Ovary (tissue), 3 donors: ENCODE results near the gene PLEKHG2.

Experiments used
- EP300 ChIP-seq: sonication (generic); formaldehyde crosslinking; IDR thresholded peaks from one replicate; pipeline ENCODE4 v1.6.1; 2017; ENCODE audit warnings: antibody characterized with exemption
- TF ChIP-seq, protein P1 (sequence below), 3 donors: fragments of 450-650 bp in 2 of 3; fragments of 200-600 bp in 1 of 3; IDR thresholded peaks; one replicate each; pipeline versions ENCODE4 v1.5.1 to v1.8.0; 2016 to 2022; ENCODE audit warnings: antibody characterized with exemption in 3 of 3, mild to moderate bottlenecking in 1 of 3
- donor health status: DM: no; HTN: no; CAD: no.

DNA sequence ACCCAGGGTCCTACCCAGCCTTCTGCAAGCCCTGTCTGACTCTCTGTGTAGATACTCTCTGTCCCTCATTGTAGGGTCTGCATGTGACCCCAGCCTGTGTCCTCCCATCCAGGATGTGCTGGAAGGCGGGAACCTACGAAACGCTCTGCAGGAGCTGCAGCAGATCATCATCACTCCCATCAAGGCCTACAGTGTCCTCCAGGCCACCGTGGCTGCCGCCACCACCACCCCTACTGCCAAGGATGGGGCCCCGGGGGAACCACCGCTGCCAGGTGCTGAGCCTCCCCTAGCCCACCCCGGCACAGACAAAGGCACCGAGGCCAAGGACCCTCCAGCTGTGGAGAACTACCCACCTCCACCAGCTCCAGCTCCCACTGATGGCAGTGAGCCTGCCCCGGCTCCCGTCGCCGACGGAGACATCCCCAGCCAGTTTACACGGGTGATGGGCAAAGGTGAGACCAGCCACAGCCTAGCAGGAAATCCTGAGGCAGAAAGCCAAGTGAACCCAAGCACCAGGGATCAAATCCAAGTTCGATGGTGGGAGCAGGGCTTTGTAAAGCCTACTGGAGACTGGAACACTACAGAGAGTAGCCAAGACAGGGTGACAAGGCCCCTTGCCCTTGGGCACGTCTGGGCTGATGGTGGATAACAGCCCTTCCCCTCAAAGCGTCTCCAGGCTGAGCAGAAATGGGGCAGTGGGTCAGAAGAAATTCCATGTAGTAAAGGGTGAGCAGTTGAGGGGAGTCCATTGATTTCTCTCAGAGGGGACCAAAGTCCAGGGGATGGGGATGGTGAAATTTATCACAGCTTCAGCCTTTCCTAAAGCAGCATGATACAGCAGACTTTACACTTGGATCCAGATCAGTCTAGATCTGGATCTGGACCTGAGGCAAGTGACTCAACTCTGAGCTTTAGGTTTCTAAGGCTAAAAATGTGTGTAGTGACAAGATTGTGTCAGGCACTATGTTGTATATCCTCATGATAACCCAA, 34.8 kb upstream of the PLEKHG2 start:
- TF ChIP-seq, protein P1, sequence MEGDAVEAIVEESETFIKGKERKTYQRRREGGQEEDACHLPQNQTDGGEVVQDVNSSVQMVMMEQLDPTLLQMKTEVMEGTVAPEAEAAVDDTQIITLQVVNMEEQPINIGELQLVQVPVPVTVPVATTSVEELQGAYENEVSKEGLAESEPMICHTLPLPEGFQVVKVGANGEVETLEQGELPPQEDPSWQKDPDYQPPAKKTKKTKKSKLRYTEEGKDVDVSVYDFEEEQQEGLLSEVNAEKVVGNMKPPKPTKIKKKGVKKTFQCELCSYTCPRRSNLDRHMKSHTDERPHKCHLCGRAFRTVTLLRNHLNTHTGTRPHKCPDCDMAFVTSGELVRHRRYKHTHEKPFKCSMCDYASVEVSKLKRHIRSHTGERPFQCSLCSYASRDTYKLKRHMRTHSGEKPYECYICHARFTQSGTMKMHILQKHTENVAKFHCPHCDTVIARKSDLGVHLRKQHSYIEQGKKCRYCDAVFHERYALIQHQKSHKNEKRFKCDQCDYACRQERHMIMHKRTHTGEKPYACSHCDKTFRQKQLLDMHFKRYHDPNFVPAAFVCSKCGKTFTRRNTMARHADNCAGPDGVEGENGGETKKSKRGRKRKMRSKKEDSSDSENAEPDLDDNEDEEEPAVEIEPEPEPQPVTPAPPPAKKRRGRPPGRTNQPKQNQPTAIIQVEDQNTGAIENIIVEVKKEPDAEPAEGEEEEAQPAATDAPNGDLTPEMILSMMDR (IDR thresholded peaks at IDR 0.05) = no peak
- no peak for TF ChIP-seq EP300
